BJ (cell line): Measurements from ENCODE around the gene PCTP. TPM values are rescaled to one million over a fixed set of nuclear protein-coding genes. Genes with fewer than 3 reads are reported as not detected.

Experiments used
- CTCF ChIA-PET: fragments of 350-600 bp; formaldehyde crosslinking; extraction: SDS; loops from one replicate; lab custom pipeline; 2021; ENCODE audit warnings: antibody characterized with exemption, inconsistent platforms; lab: Yijun Ruan, JAX
- POLR2A ChIA-PET: fragments of 300-600 bp; sonication (Branson Sonifier 250); formaldehyde crosslinking; extraction: SDS; loops from one replicate; lab custom pipeline; 2021; ENCODE audit warnings: antibody characterized with exemption; lab: Charles Lee
- DNase-seq: peaks from one replicate; pipeline ENCODE4 v3.0.0-alpha.2; 2011; ENCODE audit warnings: low read depth
- H3K27me3 ChIP-seq: 2 replicates; pipeline ENCODE4 v1.6.0; 2011; ENCODE audit warnings: low read length; ENCODE audit not compliant: control insufficient read depth, insufficient read depth
- H3K36me3 ChIP-seq: 2 replicates; pipeline ENCODE4 v1.5.1; 2011; ENCODE audit warnings: low read length; ENCODE audit not compliant: control insufficient read depth, insufficient read depth
- H3K4me3 ChIP-seq: 2 replicates; pipeline ENCODE4 v1.5.1; 2011; ENCODE audit warnings: low read depth, mild to moderate bottlenecking, control low read depth, low read length
- polyA plus RNA-seq: library from polyadenylated mRNA; depleted of rRNA; stranded (reverse); fragments of >200 nt; gene quantifications from 2 replicates; pipeline ENCODE4 v1.2.3, GENCODE V29; 2011
- TF ChIP-seq, protein P1 (sequence below): IDR thresholded peaks from 2 replicates; pipeline ENCODE4 v1.5.1; 2011; ENCODE audit warnings: low read depth, mild to moderate bottlenecking, control low read depth, inconsistent platforms, low read length, moderate library complexity; ENCODE audit not compliant: insufficient read depth

Gene PCTP
- polyA plus RNA-seq, 1 experiment = 10.2 TPM

DNA sequence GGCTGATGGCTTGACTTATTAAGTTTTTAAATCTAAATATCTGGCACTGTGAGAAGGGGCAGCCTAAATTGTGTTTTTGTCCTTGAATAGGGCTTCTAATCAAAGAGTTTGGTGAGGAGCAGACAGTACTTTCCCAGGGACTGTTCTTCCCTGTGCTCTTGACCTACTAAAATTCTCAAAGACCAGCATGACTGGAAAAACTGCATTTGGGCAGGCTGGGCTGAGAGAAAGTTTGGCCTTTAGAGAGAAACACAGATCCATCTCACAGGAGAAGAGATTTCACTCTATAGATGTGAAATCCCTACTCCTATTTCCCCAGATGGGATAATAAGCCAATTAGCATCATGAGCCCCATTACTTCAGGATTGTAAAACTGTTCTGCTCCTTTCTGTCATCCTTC is 7.3 kb downstream of the PCTP start:
- Histone ChIP-seq H3K4me3 (no peak overlapping the region), H3K36me3 (no peaks in the 10 kb centered on the region; the same call in 1 of the 2 replicates), H3K27me3 (no peaks in the 10 kb centered on the region)
- TF ChIP-seq, protein P1, sequence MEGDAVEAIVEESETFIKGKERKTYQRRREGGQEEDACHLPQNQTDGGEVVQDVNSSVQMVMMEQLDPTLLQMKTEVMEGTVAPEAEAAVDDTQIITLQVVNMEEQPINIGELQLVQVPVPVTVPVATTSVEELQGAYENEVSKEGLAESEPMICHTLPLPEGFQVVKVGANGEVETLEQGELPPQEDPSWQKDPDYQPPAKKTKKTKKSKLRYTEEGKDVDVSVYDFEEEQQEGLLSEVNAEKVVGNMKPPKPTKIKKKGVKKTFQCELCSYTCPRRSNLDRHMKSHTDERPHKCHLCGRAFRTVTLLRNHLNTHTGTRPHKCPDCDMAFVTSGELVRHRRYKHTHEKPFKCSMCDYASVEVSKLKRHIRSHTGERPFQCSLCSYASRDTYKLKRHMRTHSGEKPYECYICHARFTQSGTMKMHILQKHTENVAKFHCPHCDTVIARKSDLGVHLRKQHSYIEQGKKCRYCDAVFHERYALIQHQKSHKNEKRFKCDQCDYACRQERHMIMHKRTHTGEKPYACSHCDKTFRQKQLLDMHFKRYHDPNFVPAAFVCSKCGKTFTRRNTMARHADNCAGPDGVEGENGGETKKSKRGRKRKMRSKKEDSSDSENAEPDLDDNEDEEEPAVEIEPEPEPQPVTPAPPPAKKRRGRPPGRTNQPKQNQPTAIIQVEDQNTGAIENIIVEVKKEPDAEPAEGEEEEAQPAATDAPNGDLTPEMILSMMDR = no peak
- CTCF ChIA-PET = interaction anchor here (0.7 to 1.4 kb wide), 2 partner anchors 9 to 245 kb away, joined by 3 to 4 read pairs; no protein-coding TSS in a partner anchor
- POLR2A ChIA-PET = no interaction called here
- DNase-seq = no peak

DNA sequence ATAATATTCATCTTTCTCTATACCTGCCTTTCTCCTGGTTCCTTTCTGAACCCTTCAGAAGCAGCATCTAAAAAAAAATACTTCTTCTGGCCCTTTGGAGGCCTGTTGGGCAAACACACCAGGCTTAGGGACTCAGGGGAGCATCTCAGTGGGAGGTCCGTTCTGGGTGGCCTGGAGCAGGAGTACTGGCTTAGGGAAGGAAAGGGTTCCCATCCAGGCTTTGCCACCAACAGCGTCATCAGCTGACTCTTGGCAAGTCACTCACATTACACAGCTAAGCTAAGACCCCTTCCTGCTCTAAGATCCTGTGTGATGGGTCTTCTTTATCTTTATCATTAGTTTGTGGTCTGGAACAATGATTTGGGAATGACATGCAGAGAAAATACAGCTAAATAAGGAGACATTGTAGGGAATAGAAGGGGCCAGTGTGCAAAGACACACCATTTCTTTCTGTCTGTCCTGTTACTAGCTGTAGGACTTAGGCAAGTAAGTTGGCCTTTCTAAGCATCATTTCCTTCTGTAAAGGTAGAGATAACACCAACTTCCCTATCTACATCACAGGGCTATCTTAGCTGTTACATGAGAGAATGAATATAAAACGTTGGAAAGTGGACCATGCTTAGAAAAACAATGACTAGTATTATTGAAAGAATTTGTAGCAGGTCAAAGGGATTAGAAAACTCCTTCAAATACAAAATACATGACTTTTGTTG is 9.9 kb downstream of the PCTP start:
- H3K36me3 ChIP-seq = no peaks in the 10 kb centered on the region
- ChIA-PET POLR2A (no interaction called here), CTCF (interaction anchor here (0.6 to 1.6 kb wide), 4 partner anchors 9 to 58 kb away, joined by 3 to 4 read pairs (median 4); no protein-coding TSS in a partner anchor)
- DNase-seq = no peak
- TF ChIP-seq, protein P1 = no peak
- H3K4me3 ChIP-seq = no peak overlapping the region
- no peaks in the 10 kb centered on the region for H3K27me3 ChIP-seq

DNA sequence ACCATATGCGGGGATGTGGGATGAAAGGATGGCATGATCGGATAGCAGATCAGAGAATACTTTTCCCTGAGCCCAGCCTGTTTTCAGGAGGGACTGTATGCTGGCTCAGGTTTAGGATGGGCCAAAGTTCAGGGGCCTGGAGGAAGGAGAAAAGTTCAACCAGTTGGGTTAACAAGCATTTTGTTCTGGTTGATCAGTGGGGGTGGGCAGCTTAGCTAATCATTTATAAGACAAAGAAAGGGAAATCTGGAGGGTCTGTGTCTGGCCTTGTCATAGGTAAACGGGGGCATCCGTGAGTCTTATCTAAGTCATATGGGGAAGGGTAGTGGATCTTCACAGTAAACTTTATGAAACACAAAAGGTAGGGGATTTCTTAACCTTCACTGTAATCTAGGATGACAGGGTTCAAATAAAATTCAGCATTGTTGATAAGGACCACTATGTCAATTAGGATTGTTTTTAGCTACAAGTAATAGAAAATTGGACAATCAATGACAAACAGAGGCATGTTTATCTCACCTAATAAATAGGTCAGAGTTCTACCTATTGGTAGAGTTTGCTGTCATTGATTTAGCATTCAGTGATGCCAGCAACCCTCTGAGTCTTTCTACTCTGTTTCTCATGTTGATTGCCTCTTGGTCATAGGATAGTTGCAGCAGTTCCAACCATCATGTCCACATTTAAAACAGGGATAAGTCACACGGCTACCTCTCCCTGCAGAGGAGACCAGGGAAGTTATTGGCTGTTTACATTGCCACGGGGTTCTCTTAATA is 11.4 kb downstream of the PCTP start:
- POLR2A ChIA-PET = no interaction called here
- CTCF ChIA-PET = interaction anchor here (1.2 to 1.6 kb wide), 2 partner anchors 8 to 11 kb away, joined by 3 read pairs; partner anchors contain the start of gene PCTP

DNA sequence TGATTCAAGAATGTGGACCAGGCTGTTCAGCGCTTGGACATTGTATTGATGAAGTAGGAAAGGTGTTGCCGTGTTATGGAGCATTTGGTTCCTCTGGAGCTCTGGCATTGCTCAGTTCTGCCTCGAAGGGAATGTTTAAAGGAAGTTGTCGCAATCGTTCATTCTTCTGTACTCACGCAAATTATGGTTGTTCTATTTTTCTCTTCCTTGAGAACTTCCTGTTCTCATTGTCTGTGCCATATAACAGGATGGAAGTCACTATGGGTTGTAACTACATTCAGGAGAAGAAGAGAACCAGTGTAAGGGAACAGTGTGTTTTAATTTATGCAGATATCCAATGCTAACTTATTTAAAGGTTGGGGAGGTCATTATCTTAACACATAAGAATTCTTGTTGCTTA is 13.0 kb downstream of the PCTP start:
- CTCF ChIA-PET = interaction anchor here (0.6 to 2.5 kb wide), 3 partner anchors 29 to 381 kb away, joined by 3 to 11 read pairs (median 4); no protein-coding TSS in a partner anchor
- TF ChIP-seq, protein P1 = no peak
- no peak for DNase-seq
- no peaks in the 10 kb centered on the region for H3K36me3 ChIP-seq
- no peaks in the 10 kb centered on the region for H3K27me3 ChIP-seq
- no peak overlapping the region for H3K4me3 ChIP-seq
- POLR2A ChIA-PET = interaction anchor here (1.0 kb wide), 1 partner anchor 13 kb away, joined by 3 read pairs; the partner anchor contains the start of gene PCTP

More for the DNA sequence above, 11.4 kb downstream of the PCTP start:
- TF ChIP-seq, protein P1 = no peak
- H3K4me3 ChIP-seq = no peak overlapping the region
- H3K27me3 ChIP-seq = no peaks in the 10 kb centered on the region
- H3K36me3 ChIP-seq = no peaks in the 10 kb centered on the region
- DNase-seq = no peak

DNA sequence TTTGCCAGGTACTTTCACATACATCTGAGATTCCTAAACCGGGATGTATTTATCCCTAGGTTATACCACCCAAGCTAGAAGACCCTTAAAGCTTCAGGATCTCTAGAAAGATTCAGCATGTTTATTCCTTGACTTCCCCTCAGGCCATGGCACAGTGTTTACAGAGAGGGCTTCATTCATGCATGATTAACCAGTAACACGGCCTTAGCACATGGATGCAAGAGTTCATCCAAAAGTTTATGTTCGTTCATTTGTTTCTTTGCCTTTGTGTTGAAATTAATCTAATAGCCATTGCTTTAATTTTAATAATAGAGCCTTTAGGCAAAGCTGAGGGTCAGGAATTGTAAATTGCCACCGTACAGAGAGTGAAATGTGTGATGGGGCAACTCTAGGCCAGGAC is 13.8 kb downstream of the PCTP start:
- no peak for DNase-seq
- no peak overlapping the region for H3K4me3 ChIP-seq
- ChIA-PET CTCF (interaction anchor here (0.6 to 2.5 kb wide), 3 partner anchors 30 to 382 kb away, joined by 3 to 11 read pairs (median 4); no protein-coding TSS in a partner anchor), POLR2A (no interaction called here)
- no peaks in the 10 kb centered on the region for H3K36me3 ChIP-seq
- TF ChIP-seq, protein P1 = no peak
- H3K27me3 ChIP-seq = no peaks in the 10 kb centered on the region
